NK-92 (cell line): Measurements from ENCODE around the gene TBX19.
"Not testable (repeated sequence)": the region's sequence is repeated elsewhere in the genome, so short reads cannot be mapped to it uniquely, and the experiment has no call there.

ENCODE experiments used
- DNase-seq: peaks from one replicate; lab custom pipeline; 2025; ENCODE audit not compliant: unreplicated experiment; lab: John Stamatoyannopoulos, UW

Gene TBX19

GRCh38 chr1:168354335-168355269 lies 73.9 kb downstream of the TBX19 start:
- not testable (repeated sequence) for DNase-seq

DNA sequence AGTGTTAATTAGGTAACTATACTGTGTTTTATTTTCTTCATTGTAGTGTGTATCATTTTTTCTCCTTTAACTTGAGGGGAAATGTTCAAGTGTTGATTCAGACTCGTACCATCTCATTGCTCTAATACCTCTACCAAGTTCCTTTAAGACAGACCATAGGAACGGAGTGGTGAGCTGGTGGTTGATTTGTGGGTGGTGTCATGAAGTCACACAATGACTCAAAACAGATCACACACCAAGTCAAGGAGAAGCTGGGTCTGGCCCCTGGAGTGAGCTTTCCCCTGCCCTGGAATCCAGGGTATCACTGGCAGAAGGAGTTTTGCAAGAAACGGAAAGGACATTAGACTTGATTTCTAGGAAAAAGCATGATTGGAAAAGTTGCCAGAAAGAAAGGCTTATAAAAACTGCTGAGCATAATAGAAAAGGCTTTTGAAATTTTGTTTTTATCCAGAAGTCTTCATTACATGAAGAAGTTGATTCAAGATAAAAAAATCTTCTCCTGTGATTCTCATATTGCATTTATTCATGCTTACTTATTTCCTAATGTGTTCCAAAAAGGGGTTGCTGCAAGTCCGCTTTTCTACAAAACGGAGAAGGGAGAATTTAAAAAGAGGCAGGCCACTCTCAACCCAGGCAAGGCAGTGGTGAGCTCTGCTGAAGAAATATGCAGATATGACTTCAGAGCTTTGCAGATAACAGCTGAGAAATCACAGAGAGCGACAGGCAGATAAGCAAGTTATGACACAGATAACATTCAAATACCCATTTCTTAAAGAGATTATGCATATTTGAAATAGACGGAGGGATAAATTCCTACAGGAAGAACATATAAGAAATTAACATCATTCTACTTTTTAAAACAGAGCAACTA lies 79.7 kb downstream of the TBX19 start:
- no peak for DNase-seq

DNA sequence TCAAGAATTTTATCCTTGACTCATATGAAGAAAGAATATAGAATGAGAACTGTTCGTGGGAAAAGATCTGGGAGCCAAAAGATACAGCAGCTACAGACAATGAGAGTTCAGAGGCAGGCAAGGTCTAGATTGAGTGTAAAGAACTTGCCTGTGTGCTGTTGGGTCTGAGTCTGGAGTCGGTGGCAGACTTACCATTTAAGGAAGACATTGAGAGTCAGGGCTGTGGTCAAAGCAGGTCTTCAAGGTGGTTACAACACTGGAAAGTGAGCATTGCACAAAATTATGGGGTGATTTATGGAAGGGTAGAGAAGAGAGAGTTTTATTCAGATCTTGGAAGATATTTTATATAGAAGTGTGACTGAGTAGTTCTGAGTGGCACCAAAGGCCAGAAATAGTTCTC lies 80.6 kb downstream of the TBX19 start:
- DNase-seq: no peak

DNA sequence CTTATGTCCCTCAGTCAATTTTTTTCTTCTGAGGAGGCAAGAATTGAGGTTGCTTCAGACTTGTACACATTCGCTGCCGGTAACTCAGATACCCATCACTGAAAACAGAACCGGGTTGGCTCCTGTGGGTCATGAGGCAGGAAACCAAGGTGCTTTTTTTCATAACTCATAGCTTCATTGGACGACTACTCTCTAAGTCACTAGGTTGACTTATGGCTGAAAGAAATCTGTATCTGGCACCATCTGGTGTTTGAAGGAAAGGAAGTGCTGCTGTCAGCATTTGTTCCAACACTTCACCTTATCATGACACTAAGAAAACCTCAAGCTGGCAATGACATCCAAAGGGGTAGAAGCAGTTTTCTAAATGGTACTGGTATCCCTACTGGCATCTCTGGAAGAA lies 82.3 kb downstream of the TBX19 start:
- no peak for DNase-seq
